GM19372 (cell line): Measurements from ENCODE around the gene TTC39A.

Experiments
- ATAC-seq: cut with Tn5 transposase; IDR thresholded peaks from one replicate; pipeline ENCODE4 v1.9.1; 2021; ENCODE audit warnings: mild to moderate bottlenecking, low read depth, moderate library complexity; ENCODE audit not compliant: unreplicated experiment

Gene TTC39A

GRCh38 chr1:51330331-51331201, at the start of gene TTC39A:
TSS of gene TTC39A (minus strand) at chr1:51330562. CDS start at chr1:51330477, 85 bp downstream.
- no peak for ATAC-seq

GRCh38 chr1:51378871-51379270, 48.5 kb upstream of the TTC39A start:
- ATAC-seq: no peak

GRCh38 chr1:51373898-51374297, 43.5 kb upstream of the TTC39A start:
- no peak for ATAC-seq

GRCh38 chr1:51372561-51372960, 42.2 kb upstream of the TTC39A start:
- no peak for ATAC-seq

GRCh38 chr1:51369171-51369570, 38.8 kb upstream of the TTC39A start:
- no peak for ATAC-seq

GRCh38 chr1:51365774-51366173, 35.4 kb upstream of the TTC39A start:
- no peak for ATAC-seq

- ATAC-seq: no peak
Measured at GRCh38 chr1:51359879-51360278, 29.5 kb upstream of the TTC39A start.

GRCh38 chr1:51355382-51355781, 25.0 kb upstream of the TTC39A start:
- ATAC-seq: no peak

- no peak for ATAC-seq
Measured at GRCh38 chr1:51354416-51354815, 24.1 kb upstream of the TTC39A start.

GRCh38 chr1:51351907-51352306, 21.5 kb upstream of the TTC39A start:
- ATAC-seq: no peak

- no peak for ATAC-seq
Measured at GRCh38 chr1:51349862-51350261, 19.5 kb upstream of the TTC39A start.

- no peak for ATAC-seq
Measured at GRCh38 chr1:51348147-51348527, 17.8 kb upstream of the TTC39A start.

- no peak for ATAC-seq
Measured at GRCh38 chr1:51347398-51348146, 17.2 kb upstream of the TTC39A start.

GRCh38 chr1:51346086-51346942, 16.0 kb upstream of the TTC39A start:
- ATAC-seq: no peak

GRCh38 chr1:51345300-51345687, 14.9 kb upstream of the TTC39A start:
- no peak for ATAC-seq

- no peak for ATAC-seq
Measured at GRCh38 chr1:51344602-51345299, 14.4 kb upstream of the TTC39A start.

- no peak for ATAC-seq
Measured at GRCh38 chr1:51344276-51344601, 13.9 kb upstream of the TTC39A start.

- no peak for ATAC-seq
Measured at GRCh38 chr1:51343624-51344023, 13.3 kb upstream of the TTC39A start.

- ATAC-seq: no peak
Measured at GRCh38 chr1:51342591-51343206, 12.3 kb upstream of the TTC39A start.
